H9 (cell line): ENCODE results near the gene PGM2. TPM values are rescaled to one million over a fixed set of nuclear protein-coding genes. Genes with fewer than 3 reads are reported as not detected.

Experiments
- DNase-seq: peaks from one replicate; pipeline ENCODE4 v3.0.0-alpha.2; 2017
- H2AFZ ChIP-seq: one replicate; pipeline ENCODE4 v1.6.1; 2013; ENCODE audit warnings: mild to moderate bottlenecking, low read length, control low read depth, moderate library complexity
- H2AK5ac ChIP-seq: 2 replicates; pipeline ENCODE4 v1.6.1; 2013; ENCODE audit warnings: low read length, control low read depth, mixed read lengths; ENCODE audit not compliant: insufficient read length
- H2BK120ac ChIP-seq: one replicate; pipeline ENCODE4 v1.6.1; 2013; ENCODE audit warnings: low read depth, mild to moderate bottlenecking, low read length, control low read depth, inconsistent platforms; ENCODE audit not compliant: poor library complexity, severe bottlenecking
- H2BK12ac ChIP-seq: 2 replicates; pipeline ENCODE4 v1.6.1; 2013; ENCODE audit warnings: low read length, control low read depth, mixed read lengths, low read depth; ENCODE audit not compliant: insufficient read length
- H2BK15ac ChIP-seq: 2 replicates; pipeline ENCODE4 v1.6.1; 2013; ENCODE audit warnings: low read depth, low read length, control low read depth
- H2BK20ac ChIP-seq: one replicate; pipeline ENCODE4 v1.6.1; 2013; ENCODE audit warnings: low read depth, mild to moderate bottlenecking, low read length, control low read depth, inconsistent platforms; ENCODE audit not compliant: poor library complexity, severe bottlenecking
- H2BK5ac ChIP-seq: 2 replicates; pipeline ENCODE4 v1.6.1; 2013; ENCODE audit warnings: low read length, control low read depth, mixed read lengths; ENCODE audit not compliant: insufficient read length
- H3K14ac ChIP-seq: 2 replicates; pipeline ENCODE4 v1.6.1; 2013; ENCODE audit warnings: low read length, control low read depth; ENCODE audit not compliant: insufficient read depth
- H3K18ac ChIP-seq: 2 replicates; pipeline ENCODE4 v1.6.1; 2013; ENCODE audit warnings: low read depth, mild to moderate bottlenecking, mixed read lengths, low read length, control low read depth; ENCODE audit not compliant: insufficient read length
- H3K23ac ChIP-seq: 2 replicates; pipeline ENCODE4 v1.6.1; 2013; ENCODE audit warnings: low read length, control low read depth, mixed read lengths, low read depth; ENCODE audit not compliant: insufficient read length
- H3K23me2 ChIP-seq: 2 replicates; pipeline ENCODE4 v1.6.1; 2013; ENCODE audit warnings: low read depth, mild to moderate bottlenecking, mixed read lengths, low read length, control low read depth; ENCODE audit not compliant: insufficient read length, poor library complexity, severe bottlenecking
- H3K27ac ChIP-seq: 2 replicates; pipeline ENCODE4 v1.5.1; 2013; ENCODE audit warnings: low read length, control low read depth, mixed read lengths, low read depth; ENCODE audit not compliant: insufficient read length
- H3K27me3 ChIP-seq: 2 replicates; pipeline ENCODE4 v1.6.1; 2013; ENCODE audit warnings: low read length, control low read depth, inconsistent platforms; ENCODE audit not compliant: insufficient read depth
- H3K4ac ChIP-seq: 2 replicates; pipeline ENCODE4 v1.6.1; 2013; ENCODE audit warnings: low read depth, mild to moderate bottlenecking, control low read depth, inconsistent platforms, low read length, moderate library complexity
- H3K4me1 ChIP-seq: 2 replicates; pipeline ENCODE4 v1.6.1; 2013; ENCODE audit warnings: low read length, control low read depth, inconsistent platforms; ENCODE audit not compliant: insufficient read depth
- H3K4me2 ChIP-seq: 2 replicates; pipeline ENCODE4 v1.6.1; 2013; ENCODE audit warnings: low read length, control low read depth, mixed read lengths; ENCODE audit not compliant: insufficient read length, insufficient read depth
- H3K56ac ChIP-seq: 2 replicates; pipeline ENCODE4 v1.6.1; 2013; ENCODE audit warnings: low read depth, mild to moderate bottlenecking, mixed read lengths, low read length, control low read depth; ENCODE audit not compliant: insufficient read length
- H3K79me1 ChIP-seq: 2 replicates; pipeline ENCODE4 v1.6.1; 2013; ENCODE audit warnings: low read depth, mild to moderate bottlenecking, moderate library complexity, low read length, control low read depth, inconsistent platforms; ENCODE audit not compliant: insufficient read depth, poor library complexity, severe bottlenecking
- H3K79me2 ChIP-seq: 2 replicates; pipeline ENCODE4 v1.6.1; 2013; ENCODE audit warnings: low read length, control low read depth, inconsistent platforms; ENCODE audit not compliant: insufficient read depth
- H3K9ac ChIP-seq: 2 replicates; pipeline ENCODE4 v1.6.1; 2013; ENCODE audit warnings: low read length, control low read depth, mixed read lengths; ENCODE audit not compliant: insufficient read length; ENCODE audit errors: extremely low read depth
- H3K9me3 ChIP-seq: one replicate; pipeline ENCODE4 v1.6.1; 2013; ENCODE audit warnings: low read depth, low read length, inconsistent platforms; ENCODE audit not compliant: control insufficient read depth
- H3T11ph ChIP-seq: one replicate; pipeline ENCODE4 v1.6.1; 2013; ENCODE audit warnings: mild to moderate bottlenecking, low read length, control low read depth, inconsistent platforms
- H4K20me1 ChIP-seq: one replicate; pipeline ENCODE4 v1.6.1; 2013; ENCODE audit not compliant: control insufficient read depth, insufficient read length, insufficient read depth
- H4K5ac ChIP-seq: 2 replicates; pipeline ENCODE4 v1.6.1; 2013; ENCODE audit warnings: low read depth, mild to moderate bottlenecking, mixed read lengths, low read length, control low read depth; ENCODE audit not compliant: insufficient read length
- H4K8ac ChIP-seq: replicated peaks from 2 replicates; pipeline ENCODE4 v1.6.1; 2013; ENCODE audit warnings: low read length, control low read depth, mixed read lengths, low read depth; ENCODE audit not compliant: insufficient read length
- H4K91ac ChIP-seq: 2 replicates; pipeline ENCODE4 v1.6.1; 2013; ENCODE audit warnings: low read depth, mild to moderate bottlenecking, moderate library complexity, mixed read lengths, low read length, control low read depth; ENCODE audit not compliant: insufficient read length
- H3K27ac Mint-ChIP-seq, 3 experiments: 2 replicates in 2 of 3; 3 replicates in 1 of 3; pipeline ENCODE4 v1.8.0; 2020 to 2021; ENCODE audit warnings: mixed read lengths in 3 of 3, mild to moderate bottlenecking in 1 of 3, moderate library complexity in 1 of 3
- H3K27me3 Mint-ChIP-seq: 2 replicates; pipeline ENCODE4 v1.8.0; 2021; ENCODE audit warnings: low read depth, mild to moderate bottlenecking, moderate library complexity, mixed read lengths
- H3K36me3 Mint-ChIP-seq, 3 experiments: 2 replicates in 2 of 3; 3 replicates in 1 of 3; pipeline ENCODE4 v1.8.0; 2020 to 2021; ENCODE audit warnings: low read depth in 3 of 3, mixed read lengths in 3 of 3; ENCODE audit not compliant: insufficient read depth in 1 of 3
- H3K4me1 Mint-ChIP-seq, 2 experiments: 2 replicates each; pipeline ENCODE4 v1.8.0; 2020; ENCODE audit warnings: mixed read lengths in 2 of 2
- H3K4me3 Mint-ChIP-seq, 2 experiments: 2 replicates in 1 of 2; 3 replicates in 1 of 2; pipeline ENCODE4 v1.8.0; 2020 to 2021; ENCODE audit warnings: mild to moderate bottlenecking in 2 of 2, mixed read lengths in 2 of 2, moderate library complexity in 1 of 2
- H3K9me3 Mint-ChIP-seq, 2 experiments: 2 replicates in 1 of 2; 3 replicates in 1 of 2; pipeline ENCODE4 v1.8.0; 2020; ENCODE audit warnings: mild to moderate bottlenecking in 2 of 2, mixed read lengths in 2 of 2, moderate library complexity in 1 of 2
- CTCF ChIP-seq: fragments of 200-600 bp; sonication (generic); conservative IDR thresholded peaks from 3 replicates; pipeline ENCODE4 v1.8.0; 2021; ENCODE audit warnings: antibody characterized with exemption, mild to moderate bottlenecking
- WGBS: extraction: QIAGEN DNeasy Blood & Tissue Kit; methylation state at CpG from one replicate; pipeline ENCODE4 v1.1.7; 2013; ENCODE audit warnings: missing lambda C conversion rate, low lambda C conversion rate, mixed read lengths; ENCODE audit not compliant: insufficient read length; ENCODE audit errors: extremely low coverage; 5-methylcytosine and 5-hydroxymethylcytosine counted together
- total RNA-seq: library from RNA; stranded (reverse); gene quantifications from 2 replicates; pipeline ENCODE4 v1.2.1, GENCODE V29; 2021

PGM2 gene
- total RNA-seq, 1 experiment from 2014 or later, result 26.6 TPM

DNA sequence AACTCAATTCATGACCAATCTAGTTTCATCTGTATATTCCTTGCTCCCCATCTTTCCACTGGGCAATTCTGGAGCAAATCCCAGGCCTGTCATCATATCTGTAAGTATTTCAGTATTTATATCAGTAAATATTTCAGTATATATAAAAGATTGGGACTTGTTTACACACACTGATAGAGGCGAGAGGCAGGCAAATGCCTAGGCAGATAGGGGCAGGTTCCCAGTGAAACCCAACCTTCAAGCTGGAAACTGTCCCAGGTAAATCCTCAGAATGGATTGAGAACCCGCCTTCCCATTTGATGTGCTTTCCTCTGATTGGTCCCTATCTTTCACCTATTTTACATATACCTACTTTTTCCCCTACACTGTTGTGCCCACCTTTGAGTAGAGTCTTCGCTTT is 40.6 kb downstream of the PGM2 start:
- Histone ChIP-seq H3K9ac (no peak overlapping the region), H4K8ac (no peak overlapping the region), H3K27ac (no peak overlapping the region), H3K4me2 (no peak overlapping the region), H2BK15ac (no peak overlapping the region), H2BK120ac (no peak overlapping the region), H3K23ac (no peak overlapping the region), H3K27me3 (no peaks in the 10 kb centered on the region), H2BK5ac (no peak overlapping the region), H2BK20ac (no peak overlapping the region), H3T11ph (no peak overlapping the region), H2AK5ac (no peak overlapping the region), H4K5ac (no peak overlapping the region), H3K4me1 (no peaks in the 10 kb centered on the region), H4K20me1 (no peaks in the 10 kb centered on the region), H4K91ac (no peak overlapping the region), H3K56ac (no peak overlapping the region), H2BK12ac (no peak overlapping the region), H3K79me1 (no peaks in the 10 kb centered on the region), H3K14ac (no peak overlapping the region), H3K23me2 (no peaks in the 10 kb centered on the region), H3K79me2 (no peaks in the 10 kb centered on the region), H2AFZ (no peak overlapping the region), H3K4ac (no peak overlapping the region), H3K18ac (no peak overlapping the region), H3K9me3 (no peaks in the 10 kb centered on the region)
- peaks cover 4 to 19% (median 13%) of the 10 kb centered on the region in 3 experiments; a peak in 5 of 7 replicates for H3K36me3 Mint-ChIP-seq
- no peak for DNase-seq
- H3K27me3 Mint-ChIP-seq, result no peaks in the 10 kb centered on the region
- no peaks in the 10 kb centered on the region for H3K9me3 Mint-ChIP-seq
- peak overlapping the region in 1 of 3 experiments; percentile 60; a peak in 2 of 7 replicates for H3K27ac Mint-ChIP-seq
- H3K4me3 Mint-ChIP-seq, result no peak overlapping the region
- TF ChIP-seq CTCF, result no peak
- no peaks in the 10 kb centered on the region for H3K4me1 Mint-ChIP-seq
- no CpG with 5 or more reads among the region's 3 CpGs for WGBS
